ENCODE measurements around the gene FOXM1.

FOXM1 gene

DNA sequence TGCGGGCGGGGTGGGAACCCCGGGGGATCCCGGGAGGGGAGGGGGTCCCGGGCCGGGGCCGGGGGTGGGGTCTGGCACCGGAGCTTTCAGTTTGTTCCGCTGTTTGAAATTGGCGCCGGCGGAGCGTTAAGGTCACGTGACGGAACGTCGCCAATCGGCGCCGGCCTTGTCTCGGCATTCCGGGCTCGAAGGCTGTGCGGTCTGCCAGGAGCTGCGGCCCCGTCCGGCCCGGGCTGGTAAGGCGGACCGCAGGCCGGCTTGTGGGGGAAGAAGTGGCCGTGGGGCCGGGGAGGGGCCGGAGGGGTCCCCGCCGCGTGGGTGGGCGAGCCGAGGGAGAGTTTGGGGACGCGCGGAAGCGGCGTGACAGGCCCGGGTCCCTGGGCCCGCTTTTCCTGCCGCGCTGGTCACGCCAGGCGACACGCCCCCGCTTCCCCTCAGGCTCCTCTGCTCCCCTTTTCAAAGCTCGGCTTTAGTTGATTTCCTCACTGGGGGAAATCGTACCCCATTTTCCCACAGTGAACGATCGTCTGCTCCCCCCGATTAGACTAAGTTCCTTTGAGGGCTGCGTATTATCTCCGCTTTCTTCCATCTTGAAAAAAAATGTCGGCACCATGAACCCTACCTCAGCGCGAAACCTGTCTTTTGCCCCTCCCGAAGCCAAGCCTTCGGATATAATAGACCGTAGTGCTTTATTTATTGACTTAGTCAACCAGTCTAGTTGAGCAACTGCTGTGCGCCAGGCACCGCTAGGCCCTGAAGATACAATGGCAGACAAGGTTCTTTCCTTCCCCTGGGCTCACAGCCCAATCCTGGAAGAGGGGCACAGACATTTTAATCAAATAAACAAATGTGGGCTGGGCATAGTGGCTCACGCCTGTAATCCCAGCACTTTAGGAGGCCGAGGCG is at the start of gene FOXM1, which contains the start of gene RHNO1:
TSS of gene FOXM1 (minus strand) at position 128 of the 906 bp plus-strand sequence. CDS start 2,696 bp downstream, outside the sequence.
TSS of gene RHNO1 (plus strand) at position 177 of the 906 bp plus-strand sequence. CDS start 8,144 bp downstream, outside the sequence.
- peaks cover 8% of the 10 kb centered on the region for H3K4me1 ChIP-seq
- H3K4me2 ChIP-seq (ENCODE audit: low read length) = peak within 1 kb of the TSS; percentile 91
- no peaks in the 10 kb centered on the region for H3K36me3 ChIP-seq (ENCODE audit: control insufficient read depth, insufficient read depth, low read length)
- H3K79me2 ChIP-seq = peaks cover 23% of the 10 kb centered on the region
- TF ChIP-seq CTCF (IDR thresholded peaks at IDR 0.05) = peak; percentile 18
- H3K9ac ChIP-seq = peak within 1 kb of the TSS; percentile 78
- H3K27ac ChIP-seq = peak within 1 kb of the TSS; percentile 80
- peak within 1 kb of the TSS; percentile 97 for H2AFZ ChIP-seq
- H3K27me3 ChIP-seq (ENCODE audit: control insufficient read depth, insufficient read depth, low read length) = no peaks in the 10 kb centered on the region
- H3K9me3 ChIP-seq (ENCODE audit: control insufficient read depth, low read length) = no peaks in the 10 kb centered on the region
- H3K4me3 ChIP-seq (ENCODE audit: low read depth, low read length) = peak within 1 kb of the TSS; percentile 89

GRCh38 chr12:2925322-2925995 is 48.5 kb upstream of the FOXM1 start:
- Histone ChIP-seq H3K27ac (no peak overlapping the region), H3K4me2 (ENCODE audit: low read length) (no peak overlapping the region), H3K4me1 (no peaks in the 10 kb centered on the region), H3K9me3 (ENCODE audit: control insufficient read depth, low read length) (no peaks in the 10 kb centered on the region), H3K79me2 (no peaks in the 10 kb centered on the region), H3K4me3 (ENCODE audit: low read depth, low read length) (no peak overlapping the region), H2AFZ (no peak overlapping the region), H3K27me3 (ENCODE audit: control insufficient read depth, insufficient read depth, low read length) (no peaks in the 10 kb centered on the region), H3K36me3 (ENCODE audit: control insufficient read depth, insufficient read depth, low read length) (no peaks in the 10 kb centered on the region), H3K9ac (no peak overlapping the region)
- no peak for TF ChIP-seq CTCF (IDR thresholded peaks at IDR 0.05)

GRCh38 chr12:2924019-2924418 is 47.0 kb upstream of the FOXM1 start:
- Histone ChIP-seq H2AFZ (no peak overlapping the region), H3K9me3 (ENCODE audit: control insufficient read depth, low read length) (no peaks in the 10 kb centered on the region), H3K36me3 (ENCODE audit: control insufficient read depth, insufficient read depth, low read length) (no peaks in the 10 kb centered on the region), H3K9ac (no peak overlapping the region), H3K4me1 (no peaks in the 10 kb centered on the region), H3K27ac (no peak overlapping the region), H3K4me2 (ENCODE audit: low read length) (no peak overlapping the region), H3K4me3 (ENCODE audit: low read depth, low read length) (no peak overlapping the region), H3K79me2 (no peaks in the 10 kb centered on the region), H3K27me3 (ENCODE audit: control insufficient read depth, insufficient read depth, low read length) (no peaks in the 10 kb centered on the region)
- no peak for TF ChIP-seq CTCF (IDR thresholded peaks at IDR 0.05)

DNA sequence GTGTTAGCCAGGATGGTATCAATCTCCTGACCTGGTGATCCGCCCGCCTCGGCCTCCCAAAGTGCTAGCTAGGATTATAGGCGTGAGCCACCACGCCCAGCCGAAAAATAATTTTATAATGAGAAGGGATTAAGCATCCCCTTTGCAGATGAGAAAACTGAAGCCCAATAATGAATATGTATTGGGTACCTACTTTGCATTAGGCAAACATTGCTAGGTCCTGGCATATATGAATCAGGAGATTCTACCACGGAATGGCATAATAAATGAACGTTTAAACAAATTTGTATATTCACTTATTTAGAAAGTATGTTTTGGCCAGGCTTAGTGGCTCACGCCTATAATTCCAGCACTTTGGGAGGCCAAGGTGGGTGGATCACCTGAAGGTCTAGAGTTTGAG is 46.1 kb upstream of the FOXM1 start:
- no peaks in the 10 kb centered on the region for H3K79me2 ChIP-seq
- H3K4me1 ChIP-seq = no peaks in the 10 kb centered on the region
- H3K36me3 ChIP-seq (ENCODE audit: control insufficient read depth, insufficient read depth, low read length) = no peaks in the 10 kb centered on the region
- H3K27me3 ChIP-seq (ENCODE audit: control insufficient read depth, insufficient read depth, low read length) = no peaks in the 10 kb centered on the region
- no peak overlapping the region for H2AFZ ChIP-seq
- H3K9ac ChIP-seq = no peak overlapping the region
- TF ChIP-seq CTCF (IDR thresholded peaks at IDR 0.05) = no peak
- no peaks in the 10 kb centered on the region for H3K9me3 ChIP-seq (ENCODE audit: control insufficient read depth, low read length)
- H3K4me3 ChIP-seq (ENCODE audit: low read depth, low read length) = no peak overlapping the region
- H3K27ac ChIP-seq = no peak overlapping the region
- H3K4me2 ChIP-seq (ENCODE audit: low read length) = no peak overlapping the region

Measured in parathyroid adenoma (tissue), 2 donors.